Loucy (cell line): ENCODE results near the gene ZNF235.
"Not testable (repeated sequence)": the region's sequence is repeated elsewhere in the genome, so short reads cannot be mapped to it uniquely, and the experiment has no call there.

Experiments
- H2AFZ ChIP-seq: fragments of 200-600 bp; sonication (generic); 2 replicates; pipeline ENCODE4 v1.6.0; 2016; ENCODE audit warnings: antibody characterized with exemption, mild to moderate bottlenecking, low read length, moderate library complexity
- H3F3A ChIP-seq: fragments of 200-600 bp; 2 replicates; pipeline ENCODE4 v1.6.0; 2016; ENCODE audit warnings: antibody characterized with exemption, low read depth, mild to moderate bottlenecking
- H3K27me3 ChIP-seq: fragments of 200-600 bp; sonication (generic); 2 replicates; pipeline ENCODE4 v1.6.1; 2014; ENCODE audit warnings: low read length, mild to moderate bottlenecking; ENCODE audit not compliant: insufficient read depth, poor library complexity, severe bottlenecking
- H3K36me3 ChIP-seq: fragments of 200-600 bp; sonication (generic); 2 replicates; pipeline ENCODE4 v1.6.1; 2016; ENCODE audit warnings: low read length; ENCODE audit not compliant: insufficient read depth
- H3K4me1 ChIP-seq: fragments of 200-600 bp; sonication (generic); 2 replicates; pipeline ENCODE4 v1.5.1; 2014; ENCODE audit warnings: low read length, mild to moderate bottlenecking; ENCODE audit not compliant: insufficient read depth, poor library complexity, severe bottlenecking
- H3K4me2 ChIP-seq: fragments of 200-600 bp; sonication (generic); 2 replicates; pipeline ENCODE4 v1.6.0; 2014; ENCODE audit warnings: antibody characterized with exemption, low read length, low read depth, mild to moderate bottlenecking; ENCODE audit not compliant: poor library complexity, severe bottlenecking
- H3K4me3 ChIP-seq: fragments of 200-600 bp; sonication (generic); 2 replicates; pipeline ENCODE4 v1.5.1; 2014; ENCODE audit warnings: low read length, mild to moderate bottlenecking, mixed read lengths; ENCODE audit not compliant: poor library complexity, severe bottlenecking
- H3K79me2 ChIP-seq: fragments of 200-600 bp; sonication (generic); 2 replicates; pipeline ENCODE4 v1.6.1; 2014; ENCODE audit warnings: low read length; ENCODE audit not compliant: insufficient read depth
- H3K9ac ChIP-seq: fragments of 200-600 bp; sonication (generic); 2 replicates; pipeline ENCODE4 v1.6.0; 2014; ENCODE audit warnings: mild to moderate bottlenecking, low read depth, low read length, moderate library complexity; ENCODE audit not compliant: poor library complexity, severe bottlenecking
- H3K9me2 ChIP-seq: fragments of 200-600 bp; sonication (generic); replicated peaks from 2 replicates; pipeline ENCODE4 v1.6.1; 2016; ENCODE audit warnings: low read depth, low read length, mixed read lengths
- H3K9me3 ChIP-seq: fragments of 200-600 bp; sonication (generic); 2 replicates; pipeline ENCODE4 v1.6.1; 2014; ENCODE audit warnings: mild to moderate bottlenecking, antibody characterized with exemption, low read length, low read depth; ENCODE audit not compliant: insufficient read depth
- H4K20me1 ChIP-seq: fragments of 200-600 bp; sonication (generic); 2 replicates; pipeline ENCODE4 v1.6.0; 2014; ENCODE audit warnings: antibody characterized with exemption, low read length, mild to moderate bottlenecking; ENCODE audit not compliant: insufficient read depth, poor library complexity, severe bottlenecking
- CTCF ChIP-seq: fragments of 200-600 bp; sonication (generic); conservative IDR thresholded peaks from 2 replicates; pipeline ENCODE4 v1.5.1; 2014; ENCODE audit warnings: mild to moderate bottlenecking, antibody characterized with exemption, low read length
- EZH2phosphoT487 ChIP-seq: fragments of 200-600 bp; IDR thresholded peaks from 2 replicates; pipeline ENCODE4 v1.6.1; 2018; ENCODE audit warnings: antibody characterized with exemption, mild to moderate bottlenecking, moderate library complexity, borderline replicate concordance

ZNF235 gene

DNA sequence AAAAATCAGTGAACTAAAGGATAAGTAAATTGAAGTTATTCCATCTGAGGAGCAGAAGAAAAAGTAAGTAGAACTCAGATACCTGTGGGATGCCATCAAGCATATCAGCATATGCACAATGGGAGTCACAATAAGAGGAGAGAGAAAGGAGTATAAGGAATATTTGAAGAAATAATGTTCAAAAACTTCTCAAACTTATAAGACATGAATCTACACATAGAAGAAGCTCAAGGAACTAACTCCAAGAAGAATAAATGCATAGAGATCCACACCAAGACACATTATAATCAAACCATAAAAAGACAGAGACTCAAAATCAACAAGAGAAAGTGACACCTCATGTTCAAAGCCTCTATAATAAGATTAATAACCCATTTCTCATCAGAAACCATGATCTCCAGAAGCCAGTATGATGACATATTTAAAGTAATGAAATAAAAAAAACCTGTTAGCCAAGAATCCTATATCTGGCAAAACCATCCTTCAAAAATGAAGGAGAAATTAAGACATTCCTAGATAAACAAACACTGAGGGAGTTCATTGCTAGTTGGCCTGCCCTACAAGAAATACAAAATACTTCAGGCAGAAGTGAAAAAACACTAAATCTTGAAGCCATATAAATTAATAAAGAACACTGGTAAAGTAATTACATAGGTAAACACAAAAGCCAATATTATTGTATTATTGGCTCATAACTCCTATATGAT is 49.0 kb downstream of the ZNF235 start:
- no peaks in the 10 kb centered on the region for H3K79me2 ChIP-seq
- H3K9me2 ChIP-seq, result no peaks in the 10 kb centered on the region
- H3K27me3 ChIP-seq, result no peaks in the 10 kb centered on the region
- H3K9me3 ChIP-seq, result peaks cover 3% of the 10 kb centered on the region; the same call in 1 of the 2 replicates
- no peak overlapping the region for H3K4me3 ChIP-seq
- H3F3A ChIP-seq, result no peaks in the 10 kb centered on the region
- H3K4me2 ChIP-seq, result no peak overlapping the region
- no peak overlapping the region for H2AFZ ChIP-seq
- no peak overlapping the region for H3K9ac ChIP-seq
- no peaks in the 10 kb centered on the region for H3K4me1 ChIP-seq
- no peaks in the 10 kb centered on the region for H3K36me3 ChIP-seq
- TF ChIP-seq CTCF (no peak), EZH2phosphoT487 (no peak)
- H4K20me1 ChIP-seq, result no peaks in the 10 kb centered on the region

DNA sequence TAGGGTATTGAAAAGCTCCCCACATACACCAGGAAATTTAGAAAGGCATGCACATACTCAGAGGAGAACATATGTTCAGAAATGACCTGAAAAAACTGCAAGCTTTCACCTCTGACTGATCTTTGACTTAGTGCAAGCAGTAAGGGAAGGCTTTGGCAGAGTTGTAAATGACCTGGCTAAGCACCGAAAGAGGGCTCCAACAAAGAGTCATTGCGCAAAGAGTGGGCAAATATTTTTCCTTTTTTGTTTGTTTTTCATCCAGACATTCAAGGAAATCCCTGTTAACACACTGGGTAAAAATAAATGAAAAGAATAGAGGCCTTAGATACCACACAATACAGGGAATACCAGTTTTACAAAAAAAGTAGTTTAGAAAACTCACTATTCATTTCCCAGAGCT is 50.3 kb downstream of the ZNF235 start:
- Histone ChIP-seq H2AFZ (no peak overlapping the region), H3K36me3 (no peaks in the 10 kb centered on the region), H3K79me2 (no peaks in the 10 kb centered on the region), H3K4me2 (no peak overlapping the region), H3K4me1 (no peaks in the 10 kb centered on the region), H3F3A (no peaks in the 10 kb centered on the region), H3K9me3 (peaks cover 3% of the 10 kb centered on the region; the same call in 1 of the 2 replicates), H3K9ac (no peak overlapping the region), H3K27me3 (no peaks in the 10 kb centered on the region), H3K9me2 (no peaks in the 10 kb centered on the region), H4K20me1 (no peaks in the 10 kb centered on the region), H3K4me3 (no peak overlapping the region)
- TF ChIP-seq EZH2phosphoT487 (no peak), CTCF (no peak)

DNA sequence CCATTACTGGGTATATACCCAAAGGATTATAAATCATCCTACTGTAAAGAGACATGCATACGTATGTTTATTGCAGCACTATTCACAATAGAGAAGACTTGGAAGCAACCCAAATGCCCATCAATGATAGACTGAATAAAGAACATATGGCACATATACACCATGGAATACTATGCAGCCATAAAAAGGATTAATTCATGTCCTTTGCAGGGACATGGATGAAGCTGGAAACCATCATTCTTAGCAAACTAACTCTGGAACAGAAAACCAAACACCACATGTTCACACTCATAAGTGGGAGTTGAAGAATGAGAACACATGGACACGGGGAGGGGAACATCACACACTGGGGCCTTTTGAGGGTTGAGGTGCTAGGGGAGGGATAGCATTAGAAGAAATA is 51.4 kb downstream of the ZNF235 start:
- not testable (repeated sequence) for H3K9me3 ChIP-seq, H3K4me2 ChIP-seq, H3K9ac ChIP-seq, H2AFZ ChIP-seq, H4K20me1 ChIP-seq, H3K4me3 ChIP-seq, H3F3A ChIP-seq, H3K9me2 ChIP-seq, H3K27me3 ChIP-seq, H3K4me1 ChIP-seq, H3K36me3 ChIP-seq, H3K79me2 ChIP-seq

- H3K9me3 ChIP-seq, H3K9me2 ChIP-seq, H3K9ac ChIP-seq, H3K36me3 ChIP-seq, H3K4me3 ChIP-seq, H2AFZ ChIP-seq, H3K4me1 ChIP-seq, H3K27me3 ChIP-seq, H3F3A ChIP-seq, H3K4me2 ChIP-seq, H3K79me2 ChIP-seq, H4K20me1 ChIP-seq: not testable (repeated sequence)
These were observed 52.5 kb downstream of the ZNF235 start for GRCh38 chr19:44252332-44252731.
